ENCODE measurements around the gene LYPD6B. TPM values are rescaled to one million over a fixed set of nuclear protein-coding genes. Genes with fewer than 3 reads are reported as not detected.
A peak's percentile ranks its signal among the peaks of the same experiment; 100 is the strongest.

The LYPD6B gene
- total and polyA plus RNA-seq, 2 donors from 2014 or later, result 9.4 to 17.6 TPM

- no peak for DNase-seq
- Histone ChIP-seq H3K9me3 (ENCODE audit: control insufficient read depth in 2 of 3, insufficient read depth in 1 of 3, low read length in 3 of 3) (no peaks in the 10 kb centered on the region), H3K27ac (ENCODE audit: low read depth in 2 of 2, low read length in 2 of 2) (no peak overlapping the region), H3K4me3 (ENCODE audit: low read length in 3 of 3) (no peak overlapping the region), H3K27me3 (ENCODE audit: control insufficient read depth, insufficient read depth, low read length) (no peaks in the 10 kb centered on the region), H3K4me1 (ENCODE audit: control insufficient read depth in 2 of 3, insufficient read depth in 2 of 3, low read depth in 1 of 3, low read length in 3 of 3) (peaks cover 0 to 2% (median 0%) of the 10 kb centered on the region in 3 donors), H3K36me3 (ENCODE audit: control insufficient read depth in 2 of 3, insufficient read depth in 3 of 3, low read length in 3 of 3) (no peaks in the 10 kb centered on the region), H3K9ac (ENCODE audit: low read length in 3 of 3) (no peak overlapping the region)
- intact Hi-C loops (cut with DNase I), result no loop called here
- no peak for FAIRE-seq
- TF ChIP-seq CTCF (IDR thresholded peaks at IDR 0.05; ENCODE audit: borderline replicate concordance, extremely low read depth, insufficient read depth), result no peak
Observed at GRCh38 chr2:149059822-149060221, 21.3 kb downstream of the LYPD6B start.

GRCh38 chr2:149061133-149061745, 22.7 kb downstream of the LYPD6B start:
- H3K27ac ChIP-seq (ENCODE audit: low read depth in 2 of 2, low read length in 2 of 2), result no peak overlapping the region
- DNase-seq (peak in 3 of 5 donors; percentile 36 to 54 (median 52)), FAIRE-seq (no peak)
- H3K4me3 ChIP-seq (ENCODE audit: low read length in 3 of 3), result no peak overlapping the region
- H3K27me3 ChIP-seq (ENCODE audit: control insufficient read depth, insufficient read depth, low read length), result no peaks in the 10 kb centered on the region
- TF ChIP-seq CTCF (IDR thresholded peaks at IDR 0.05; ENCODE audit: borderline replicate concordance, extremely low read depth, insufficient read depth), result no peak
- intact Hi-C loops (cut with DNase I), result no loop called here
- peaks cover 0 to 2% (median 0%) of the 10 kb centered on the region in 3 donors for H3K4me1 ChIP-seq (ENCODE audit: control insufficient read depth in 2 of 3, insufficient read depth in 2 of 3, low read depth in 1 of 3, low read length in 3 of 3)
- no peaks in the 10 kb centered on the region for H3K9me3 ChIP-seq (ENCODE audit: control insufficient read depth in 2 of 3, insufficient read depth in 1 of 3, low read length in 3 of 3)
- H3K36me3 ChIP-seq (ENCODE audit: control insufficient read depth in 2 of 3, insufficient read depth in 3 of 3, low read length in 3 of 3), result no peaks in the 10 kb centered on the region
- no peak overlapping the region for H3K9ac ChIP-seq (ENCODE audit: low read length in 3 of 3)

- no peaks in the 10 kb centered on the region for H3K9me3 ChIP-seq (ENCODE audit: control insufficient read depth in 2 of 3, insufficient read depth in 1 of 3, low read length in 3 of 3)
- H3K36me3 ChIP-seq (ENCODE audit: control insufficient read depth in 2 of 3, insufficient read depth in 3 of 3, low read length in 3 of 3), result no peaks in the 10 kb centered on the region
- no peak overlapping the region for H3K27ac ChIP-seq (ENCODE audit: low read depth in 2 of 2, low read length in 2 of 2)
- no peak for FAIRE-seq
- no peaks in the 10 kb centered on the region for H3K27me3 ChIP-seq (ENCODE audit: control insufficient read depth, insufficient read depth, low read length)
- H3K4me1 ChIP-seq (ENCODE audit: control insufficient read depth in 2 of 3, insufficient read depth in 2 of 3, low read depth in 1 of 3, low read length in 3 of 3), result peaks cover 0 to 2% (median 0%) of the 10 kb centered on the region in 3 donors
- H3K9ac ChIP-seq (ENCODE audit: low read length in 3 of 3), result no peak overlapping the region
- no peak overlapping the region for H3K4me3 ChIP-seq (ENCODE audit: low read length in 3 of 3)
- no peak for TF ChIP-seq CTCF (IDR thresholded peaks at IDR 0.05; ENCODE audit: borderline replicate concordance, extremely low read depth, insufficient read depth)
- intact Hi-C loops (cut with DNase I), result no loop called here
- no peak for DNase-seq
Observed at GRCh38 chr2:149062531-149062930, 24.0 kb downstream of the LYPD6B start.

GRCh38 chr2:149063177-149063576, 24.7 kb downstream of the LYPD6B start:
- H3K9ac ChIP-seq (ENCODE audit: low read length in 3 of 3), result no peak overlapping the region
- H3K36me3 ChIP-seq (ENCODE audit: control insufficient read depth in 2 of 3, insufficient read depth in 3 of 3, low read length in 3 of 3), result no peaks in the 10 kb centered on the region
- no peak overlapping the region for H3K4me3 ChIP-seq (ENCODE audit: low read length in 3 of 3)
- no peaks in the 10 kb centered on the region for H3K4me1 ChIP-seq (ENCODE audit: control insufficient read depth in 2 of 3, insufficient read depth in 2 of 3, low read depth in 1 of 3, low read length in 3 of 3)
- H3K9me3 ChIP-seq (ENCODE audit: control insufficient read depth in 2 of 3, insufficient read depth in 1 of 3, low read length in 3 of 3), result no peaks in the 10 kb centered on the region
- TF ChIP-seq CTCF (IDR thresholded peaks at IDR 0.05; ENCODE audit: borderline replicate concordance, extremely low read depth, insufficient read depth), result no peak
- no peaks in the 10 kb centered on the region for H3K27me3 ChIP-seq (ENCODE audit: control insufficient read depth, insufficient read depth, low read length)
- intact Hi-C loops (cut with DNase I), result no loop called here
- FAIRE-seq, result no peak
- H3K27ac ChIP-seq (ENCODE audit: low read depth in 2 of 2, low read length in 2 of 2), result no peak overlapping the region
- DNase-seq, result no peak

Data from kidney (tissue), 14 donors.